ENCODE data around the gene PLTP. TPM values are rescaled to one million over a fixed set of nuclear protein-coding genes. Genes with fewer than 3 reads are reported as not detected.

The PLTP gene
- total RNA-seq, 2 experiments from 2014 or later: 2.8 to 3.1 TPM

DNA sequence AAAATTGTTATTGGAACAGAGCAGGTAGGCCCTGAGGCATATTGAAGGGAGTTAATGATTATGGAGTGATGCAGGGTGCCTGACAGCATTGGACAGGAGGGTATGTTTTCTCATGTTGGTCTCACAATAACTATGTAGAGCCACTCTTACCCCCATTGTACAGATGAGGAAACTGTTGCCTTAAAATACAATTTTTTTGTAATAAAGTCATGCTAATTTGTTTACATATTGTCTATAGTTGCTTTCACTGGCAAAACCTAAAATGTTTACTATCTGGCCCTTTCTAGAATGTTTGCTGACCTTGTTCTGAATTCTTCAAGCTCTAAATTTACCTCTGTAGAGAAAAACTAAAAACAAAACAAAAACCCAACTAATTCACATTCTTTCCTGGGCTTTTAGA, 60.5 kb downstream of the PLTP start:
- Mint-ChIP-seq H3K27me3 (no peaks in the 10 kb centered on the region), H3K27ac (no peak overlapping the region), H3K9me3 (no peaks in the 10 kb centered on the region), H3K4me3 (no peak overlapping the region), H3K36me3 (ENCODE audit: low read depth) (peaks cover 30% of the 10 kb centered on the region), H3K4me1 (peaks cover 24% of the 10 kb centered on the region)
- ChIA-PET CTCF (interaction anchor here (0.7 kb wide), 1 partner anchor 17 kb away, joined by 3 read pairs; no protein-coding TSS in a partner anchor), POLR2A (no interaction called here)
- DNase-seq: no peak

DNA sequence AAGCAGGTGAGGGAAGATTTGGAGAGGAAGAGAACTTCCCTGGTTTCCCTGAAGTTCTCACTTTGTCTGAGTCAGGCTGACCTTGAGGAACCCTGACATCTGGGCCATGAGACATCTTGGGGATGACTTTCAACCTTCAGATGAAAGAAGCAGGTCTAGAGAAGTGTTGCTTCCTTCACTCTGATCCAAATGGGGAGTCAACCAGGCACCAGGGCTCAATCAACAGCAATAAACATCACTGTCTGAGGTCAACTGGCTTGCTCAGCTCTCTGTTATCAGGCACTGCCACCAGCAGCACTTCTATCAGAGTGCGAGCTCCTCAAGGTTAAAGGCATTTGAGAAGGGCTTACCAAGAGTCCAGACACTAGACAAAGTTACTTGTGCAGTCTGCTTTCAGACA, 61.0 kb downstream of the PLTP start:
- ChIA-PET POLR2A (no interaction called here), CTCF (interaction anchor here (0.7 kb wide), 1 partner anchor 17 kb away, joined by 3 read pairs; no protein-coding TSS in a partner anchor)
- Mint-ChIP-seq H3K27ac (no peak overlapping the region), H3K36me3 (ENCODE audit: low read depth) (peaks cover 35% of the 10 kb centered on the region), H3K27me3 (no peaks in the 10 kb centered on the region), H3K9me3 (no peaks in the 10 kb centered on the region), H3K4me1 (peaks cover 20% of the 10 kb centered on the region), H3K4me3 (no peak overlapping the region)
- DNase-seq: no peak

DNA sequence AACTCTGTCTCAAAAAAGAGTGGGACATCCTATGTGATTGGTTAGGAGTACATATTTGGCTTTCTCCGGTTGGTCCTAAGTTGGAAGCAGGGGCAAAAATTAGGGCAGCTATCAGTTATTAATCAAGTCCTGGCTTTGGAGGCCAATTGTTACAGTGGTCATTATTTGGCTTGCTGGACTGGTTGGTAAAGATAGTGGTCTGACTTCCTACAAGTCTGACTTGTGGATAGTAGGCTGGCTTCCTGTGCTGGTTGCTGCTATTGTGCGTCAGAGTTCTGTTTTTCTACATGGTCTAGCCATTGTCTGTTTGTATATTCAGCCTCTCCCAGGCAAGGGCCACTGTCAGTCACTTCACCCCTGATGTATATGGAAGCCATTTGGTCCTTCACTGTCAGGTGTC, 61.7 kb downstream of the PLTP start:
- DNase-seq: no peak
- Mint-ChIP-seq H3K9me3 (no peaks in the 10 kb centered on the region), H3K27ac (no peak overlapping the region), H3K4me3 (no peak overlapping the region), H3K36me3 (ENCODE audit: low read depth) (peaks cover 35% of the 10 kb centered on the region), H3K27me3 (no peaks in the 10 kb centered on the region), H3K4me1 (peaks cover 15% of the 10 kb centered on the region)
- ChIA-PET POLR2A (no interaction called here), CTCF (no interaction called here)

DNA sequence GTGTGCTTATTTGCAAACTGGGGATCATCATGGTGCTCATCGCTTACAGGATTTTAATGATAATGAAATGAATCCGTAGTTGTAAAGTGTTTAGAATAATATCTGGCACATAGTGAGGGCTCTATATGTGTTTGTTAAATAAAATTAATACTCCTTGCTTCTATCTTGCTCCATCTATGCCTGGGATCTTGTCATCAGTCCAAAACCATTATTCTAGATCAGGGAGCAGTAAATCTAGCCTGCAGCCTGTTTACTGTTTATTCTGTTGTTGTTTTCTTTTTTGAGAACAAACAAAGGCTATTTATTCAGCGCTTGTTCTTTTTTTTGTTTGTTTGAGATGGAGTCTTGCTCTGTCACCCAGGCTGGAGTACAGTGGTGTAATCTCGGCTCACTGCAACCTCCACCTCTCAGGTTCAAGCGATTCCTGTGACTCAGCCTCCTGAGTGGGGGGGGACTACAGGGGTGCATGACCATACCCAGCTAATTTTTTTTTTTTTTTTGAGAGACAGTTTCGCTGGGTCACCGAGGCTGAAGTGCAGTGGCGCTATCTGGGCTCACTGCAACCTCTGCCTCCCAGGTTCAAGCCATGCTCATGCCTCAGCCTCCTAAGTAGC, 62.9 kb downstream of the PLTP start:
- ChIA-PET CTCF (no interaction called here), POLR2A (interaction anchor here (3.1 kb wide), 1 partner anchor 8 kb away, joined by 11 read pairs; the partner anchor contains the start of genes ACOT8 and ZSWIM3)
- DNase-seq: no peak
- H3K27ac Mint-ChIP-seq: no peak overlapping the region
- no peaks in the 10 kb centered on the region for H3K9me3 Mint-ChIP-seq
- peaks cover 8% of the 10 kb centered on the region for H3K4me1 Mint-ChIP-seq
- no peak overlapping the region for H3K4me3 Mint-ChIP-seq
- no peaks in the 10 kb centered on the region for H3K27me3 Mint-ChIP-seq
- peaks cover 37% of the 10 kb centered on the region for H3K36me3 Mint-ChIP-seq (ENCODE audit: low read depth)

Other genes starting within 250 kb of the PLTP start
- not detected for gene WFDC11, start 241.9 kb downstream of the PLTP start, total RNA-seq
- not detected for gene WFDC13, start 210.1 kb downstream of the PLTP start, total RNA-seq
- not detected for gene WFDC10B, start 207.1 kb downstream of the PLTP start, total RNA-seq
- not detected for gene SPINT4, start 189.8 kb downstream of the PLTP start, total RNA-seq
- gene WFDC3, start 120.3 kb downstream of the PLTP start, total RNA-seq: not detected
- 10 to 100 TPM; 29.0 to 34.7 TPM for gene DNTTIP1, start 120.2 kb downstream of the PLTP start, total RNA-seq
- 100 to 1,000 TPM; 170 to 184 TPM for gene UBE2C, start 99.5 kb downstream of the PLTP start, total RNA-seq
- not detected for gene TNNC2, start 84.8 kb downstream of the PLTP start, total RNA-seq
- gene SNX21, start 78.4 kb downstream of the PLTP start, total RNA-seq: 1 to 10 TPM in 1 of 2 experiments, under 1 TPM in 1; 0.91 to 1.6 TPM
- gene ACOT8, start 54.8 kb downstream of the PLTP start, total RNA-seq: 10 to 100 TPM; 36.0 to 36.5 TPM
- gene ZSWIM3, start 54.5 kb downstream of the PLTP start, total RNA-seq: 1 to 10 TPM; 5.5 to 5.7 TPM
- 1 to 10 TPM; 2.7 to 2.9 TPM for gene ZSWIM1, start 30.9 kb downstream of the PLTP start, total RNA-seq
- gene SPATA25, start 24.5 kb downstream of the PLTP start, total RNA-seq: under 1 TPM; 0.30 to 0.88 TPM
- 1 to 10 TPM; 1.0 to 1.6 TPM for gene NEURL2, start 20.9 kb downstream of the PLTP start, total RNA-seq
- gene CTSA, start 20.8 kb downstream of the PLTP start, total RNA-seq: 10 to 100 TPM; 64.3 to 64.6 TPM
- 10 to 100 TPM; 44.2 to 45.7 TPM for gene PCIF1, start 22.5 kb upstream of the PLTP start, total RNA-seq
- gene ZNF335, start 60.0 kb upstream of the PLTP start, total RNA-seq: 10 to 100 TPM; 35.7 to 36.7 TPM
- gene MMP9, start 96.8 kb upstream of the PLTP start, total RNA-seq: under 1 TPM; 0.13 to 0.15 TPM
- gene SLC12A5, start 117.1 kb upstream of the PLTP start, total RNA-seq: under 1 TPM in 1 of 2 experiments, not detected in 1; 0.53 TPM
- gene NCOA5, start 177.8 kb upstream of the PLTP start, total RNA-seq: 10 to 100 TPM; 24.6 to 26.3 TPM
- under 1 TPM; 0.88 to 0.93 TPM for gene CD40, start 206.2 kb upstream of the PLTP start, total RNA-seq

Measured in activated CD4-positive, alpha-beta memory T cell treated with anti-CD3 and anti-CD28 coated beads, Interleukin-2, amount 10 ng/mL, durations not matched to agents 7 days and 5 days (primary cell).